Breast epithelium (tissue), 3 donors: ENCODE results near the gene ACADL.

Experiments
- CTCF ChIP-seq, 3 donors: fragments of 450-650 bp; IDR thresholded peaks; one replicate each; pipeline ENCODE4 v1.5.1; 2016 to 2017; ENCODE audit warnings: antibody characterized with exemption in 3 of 3, mild to moderate bottlenecking in 3 of 3, moderate library complexity in 3 of 3
- POLR2A ChIP-seq: fragments of 450-650 bp; IDR thresholded peaks from one replicate; pipeline ENCODE4 v1.6.1; 2016; ENCODE audit warnings: antibody characterized with exemption, mild to moderate bottlenecking, moderate library complexity
- POLR2AphosphoS5 ChIP-seq, 3 donors: sonication (generic); formaldehyde crosslinking; IDR thresholded peaks; one replicate each; pipeline ENCODE4 v1.6.1; 2017; ENCODE audit warnings: antibody characterized with exemption in 3 of 3

GRCh38 chr2:210167227-210167626, 58.0 kb downstream of the ACADL start:
- TF ChIP-seq POLR2AphosphoS5 (IDR thresholded peaks at IDR 0.05) (no peak), CTCF (IDR thresholded peaks at IDR 0.05) (no peak), POLR2A (no peak)
